ENCODE results near the gene BTF3.

Gene BTF3

DNA sequence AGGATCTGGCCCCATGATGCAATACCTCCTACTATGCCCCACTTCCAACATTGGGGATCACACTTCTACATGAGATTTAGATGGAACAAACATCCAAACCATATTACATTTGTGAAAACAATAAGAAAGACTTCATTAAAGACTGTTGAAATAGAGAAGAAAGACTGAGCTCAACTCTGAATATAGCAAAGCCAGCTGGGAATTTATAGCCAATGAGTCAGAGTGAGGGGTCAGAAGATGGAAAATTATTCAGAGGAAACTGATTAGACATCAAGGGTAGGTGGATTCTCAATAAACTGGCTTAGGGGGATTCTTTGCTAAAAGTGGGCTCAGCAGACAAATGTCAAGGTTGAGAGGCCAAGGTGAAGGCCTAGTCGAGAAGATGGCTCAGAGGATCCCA lies 25.6 kb downstream of the BTF3 start:
- DNase-seq (ENCODE audit: low read depth in 2 of 2), result no peak

DNA sequence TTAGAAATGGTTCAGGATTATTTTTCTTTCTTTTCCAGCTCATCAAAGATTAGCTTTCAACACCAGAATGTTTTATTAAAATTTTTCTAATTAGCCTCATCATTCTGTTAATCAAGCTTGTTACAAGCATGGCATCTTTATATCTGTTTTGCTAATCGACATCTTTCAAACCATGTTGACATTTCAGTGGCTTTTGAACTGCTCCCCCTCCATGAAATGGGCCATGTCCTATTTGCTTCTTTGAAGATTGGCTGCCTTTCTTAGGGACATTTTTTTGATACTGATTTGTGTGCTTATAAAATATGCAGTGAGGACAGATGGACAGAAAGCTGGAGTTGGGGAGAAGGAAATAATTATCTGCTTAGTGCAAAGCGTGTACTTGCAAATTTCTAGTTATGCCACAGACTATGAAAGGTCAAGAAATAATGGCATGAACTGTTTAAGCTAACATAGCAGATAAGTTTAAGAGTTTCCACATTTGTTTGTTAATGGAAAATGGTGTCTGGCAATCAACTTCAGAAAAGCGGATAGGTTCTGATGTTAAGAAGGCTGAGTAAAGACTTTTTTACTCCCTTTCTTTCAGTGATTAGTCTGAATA lies 27.5 kb downstream of the BTF3 start:
- no peak for DNase-seq (ENCODE audit: low read depth in 2 of 2)

DNA sequence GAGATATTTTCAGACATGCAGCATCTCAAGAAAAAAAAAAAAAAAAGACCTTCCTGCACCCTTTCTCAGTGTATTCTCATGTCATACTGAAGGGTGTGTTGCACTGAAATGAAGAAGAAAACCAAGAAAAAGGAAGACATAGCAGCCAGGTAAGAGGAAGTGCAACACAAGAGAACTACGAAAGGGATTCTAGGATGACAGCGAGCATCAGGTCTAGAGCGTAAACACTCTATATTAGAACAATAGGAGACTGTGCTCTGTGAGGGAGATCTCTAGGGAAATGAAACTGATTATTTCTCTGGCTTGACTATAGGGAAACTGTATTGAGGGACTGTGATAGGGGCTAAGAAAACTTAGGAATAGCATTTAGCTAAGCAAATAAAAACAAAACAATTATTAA lies 30.0 kb downstream of the BTF3 start:
- DNase-seq (ENCODE audit: low read depth in 2 of 2), result no peak

DNA sequence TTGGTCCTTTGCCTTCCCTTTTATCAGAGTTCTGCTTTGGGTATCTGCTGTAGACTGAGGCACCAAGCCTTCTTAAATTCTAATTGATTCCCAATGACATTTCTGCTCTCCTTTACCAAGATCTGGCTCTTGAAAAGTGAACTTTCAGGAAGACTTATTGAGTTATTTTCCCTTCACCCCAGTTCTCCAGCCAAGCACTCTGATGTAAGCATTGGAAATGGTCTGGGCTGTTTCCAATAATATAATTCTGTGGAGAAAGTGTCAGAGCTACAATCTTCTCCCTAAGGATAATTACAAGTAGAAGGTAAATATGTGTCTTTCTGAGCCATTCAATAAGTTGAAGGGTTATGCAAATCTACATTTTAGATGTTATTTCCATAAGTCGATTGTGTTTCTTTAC lies 30.8 kb downstream of the BTF3 start:
- no peak for DNase-seq (ENCODE audit: low read depth in 2 of 2)

DNA sequence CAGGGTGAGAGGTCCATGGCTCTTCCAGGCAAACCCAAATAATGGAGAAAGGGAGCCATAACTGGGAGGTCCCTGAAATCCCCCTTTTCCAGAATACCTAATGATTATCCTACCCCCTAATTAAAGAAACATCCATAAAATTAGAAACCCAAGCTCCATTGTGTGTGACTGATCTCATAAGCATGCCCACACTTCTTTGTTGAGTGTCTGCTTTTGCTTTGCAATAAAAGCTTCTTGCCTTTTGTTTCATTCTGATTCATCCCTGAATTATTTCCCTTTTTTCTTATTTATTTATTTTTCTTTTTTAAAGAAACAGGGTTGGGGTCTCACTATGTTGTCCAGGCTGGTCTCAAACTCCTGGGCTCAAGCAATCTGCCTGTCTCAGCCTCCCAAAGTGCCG lies 33.1 kb downstream of the BTF3 start:
- DNase-seq (ENCODE audit: low read depth in 2 of 2), result no peak

DNA sequence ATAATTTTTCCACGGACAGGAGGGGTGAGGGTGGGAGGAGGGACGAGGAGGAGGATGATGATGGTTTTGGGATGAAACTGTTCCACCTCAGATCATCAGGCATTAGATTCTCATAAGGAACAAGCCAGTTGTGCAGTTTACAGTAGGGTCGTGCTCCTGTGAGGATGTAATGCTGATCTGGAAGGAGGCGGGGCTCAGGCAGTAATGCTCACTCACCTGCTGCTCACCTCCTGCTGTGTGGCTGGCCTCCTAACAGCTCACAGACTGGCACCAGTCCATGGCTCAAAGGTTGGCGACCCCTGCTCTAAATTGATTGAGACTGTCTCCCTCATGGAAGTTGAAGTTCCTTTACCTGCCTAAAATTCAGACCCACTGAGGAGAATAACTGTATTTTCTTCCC lies 34.0 kb downstream of the BTF3 start:
- DNase-seq (ENCODE audit: low read depth in 2 of 2), result no peak

DNA sequence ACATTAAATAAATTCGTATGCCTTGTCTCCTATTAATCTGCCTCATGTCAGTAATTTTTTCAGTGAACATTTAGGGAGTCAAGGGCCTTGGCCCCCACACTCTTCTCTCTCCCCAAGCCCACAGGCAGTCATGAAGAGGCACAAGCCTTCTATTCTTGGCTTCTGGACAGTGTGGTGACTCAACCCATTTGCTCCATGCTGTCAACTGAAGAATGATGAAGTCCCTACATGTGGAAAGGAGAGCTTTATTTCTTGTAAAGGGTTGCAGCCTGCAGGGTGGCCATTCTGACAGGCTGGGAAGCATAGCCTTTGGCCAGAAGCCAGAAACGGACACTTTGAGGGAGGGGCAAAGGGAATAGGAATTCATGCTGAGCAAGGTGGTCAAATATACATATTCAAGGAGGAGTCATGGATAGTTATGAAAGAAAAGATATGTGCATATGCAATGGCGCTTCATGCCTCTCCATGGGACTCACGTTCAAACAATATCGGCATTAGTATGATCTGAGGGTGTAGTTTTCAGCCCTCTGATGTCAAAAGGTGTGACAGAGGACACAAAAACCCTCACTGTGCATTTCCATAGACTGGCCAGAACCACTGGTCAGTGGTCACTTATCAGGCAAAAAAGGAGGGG lies 35.9 kb downstream of the BTF3 start:
- no peak for DNase-seq (ENCODE audit: low read depth in 2 of 2)

DNA sequence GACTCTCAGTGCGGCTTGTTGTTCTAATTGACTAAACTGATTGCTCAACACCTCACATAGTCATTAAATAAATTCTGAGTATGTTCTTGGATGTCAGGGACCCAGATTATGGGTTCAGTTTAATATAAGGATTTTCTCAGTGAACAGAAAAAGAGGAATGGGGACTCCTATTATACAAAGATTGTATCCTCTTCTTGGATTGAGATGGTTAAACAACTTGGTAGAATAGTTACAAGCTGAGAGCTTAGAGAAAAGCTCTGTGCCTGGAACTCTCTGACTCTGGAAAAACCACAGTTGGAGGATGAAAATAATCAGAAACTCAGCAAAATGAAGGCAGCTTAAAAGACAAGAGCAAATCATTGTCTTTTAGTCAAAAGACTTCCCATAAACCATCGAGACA lies 36.7 kb downstream of the BTF3 start:
- no peak for DNase-seq (ENCODE audit: low read depth in 2 of 2)

DNA sequence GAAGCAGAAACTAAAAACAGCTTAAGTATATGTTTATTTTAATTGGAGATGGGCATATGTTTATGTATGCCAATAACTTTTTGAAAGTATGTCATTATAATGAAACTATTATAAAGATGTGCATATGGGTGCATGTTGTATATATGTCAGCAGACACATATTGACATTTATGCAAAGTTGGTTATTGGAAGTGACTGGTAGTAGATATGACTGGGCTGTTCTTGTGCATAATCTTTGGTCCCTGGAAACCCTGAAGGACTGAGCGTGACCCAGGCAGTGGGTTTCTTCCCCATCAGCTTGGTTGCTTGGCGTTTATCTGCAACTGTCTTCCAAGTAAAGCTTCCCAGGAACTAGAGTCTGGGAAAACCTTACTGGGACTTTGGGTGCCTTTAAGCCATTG lies 41.5 kb downstream of the BTF3 start:
- DNase-seq (ENCODE audit: low read depth in 2 of 2), result no peak

DNA sequence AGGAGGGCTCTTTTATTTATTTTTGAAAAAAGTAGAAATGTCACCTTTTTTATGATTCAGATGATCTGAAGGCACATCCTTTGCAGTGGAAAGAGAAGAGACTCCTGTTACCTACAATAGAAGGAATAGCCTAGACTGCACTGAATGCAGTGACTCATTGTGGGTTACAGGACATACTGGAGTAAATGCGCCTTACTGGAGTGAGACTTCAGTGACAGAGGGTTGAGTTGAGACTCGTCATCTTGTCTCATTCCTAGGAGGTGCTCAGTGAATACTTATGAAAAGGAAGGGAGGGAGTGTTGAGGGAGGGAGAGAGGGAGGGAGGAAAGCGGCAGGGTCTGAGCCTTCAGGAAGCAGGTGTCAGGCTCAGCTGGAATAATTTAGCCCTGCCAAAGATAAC lies 42.0 kb downstream of the BTF3 start:
- no peak for DNase-seq (ENCODE audit: low read depth in 2 of 2)

DNA sequence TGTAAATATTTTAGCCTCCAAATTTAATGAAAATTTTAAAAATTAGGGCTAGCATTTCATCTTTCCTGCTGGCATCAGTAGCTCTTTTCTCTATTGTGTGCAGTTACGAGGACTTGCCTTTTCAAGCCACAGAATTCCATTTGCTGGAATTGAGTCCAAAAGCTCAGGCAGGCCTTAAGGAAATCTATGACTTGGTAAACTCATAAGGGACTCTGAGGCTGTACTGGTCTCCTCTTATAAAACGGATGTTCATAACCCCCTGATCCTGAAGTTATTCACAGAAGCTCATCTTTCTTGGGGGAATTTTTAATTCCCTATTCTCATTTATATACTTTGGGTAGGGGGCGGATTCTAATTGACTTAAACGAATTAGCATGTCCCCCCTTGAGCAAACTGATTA lies 43.8 kb downstream of the BTF3 start:
- no peak for DNase-seq (ENCODE audit: low read depth in 2 of 2)

DNA sequence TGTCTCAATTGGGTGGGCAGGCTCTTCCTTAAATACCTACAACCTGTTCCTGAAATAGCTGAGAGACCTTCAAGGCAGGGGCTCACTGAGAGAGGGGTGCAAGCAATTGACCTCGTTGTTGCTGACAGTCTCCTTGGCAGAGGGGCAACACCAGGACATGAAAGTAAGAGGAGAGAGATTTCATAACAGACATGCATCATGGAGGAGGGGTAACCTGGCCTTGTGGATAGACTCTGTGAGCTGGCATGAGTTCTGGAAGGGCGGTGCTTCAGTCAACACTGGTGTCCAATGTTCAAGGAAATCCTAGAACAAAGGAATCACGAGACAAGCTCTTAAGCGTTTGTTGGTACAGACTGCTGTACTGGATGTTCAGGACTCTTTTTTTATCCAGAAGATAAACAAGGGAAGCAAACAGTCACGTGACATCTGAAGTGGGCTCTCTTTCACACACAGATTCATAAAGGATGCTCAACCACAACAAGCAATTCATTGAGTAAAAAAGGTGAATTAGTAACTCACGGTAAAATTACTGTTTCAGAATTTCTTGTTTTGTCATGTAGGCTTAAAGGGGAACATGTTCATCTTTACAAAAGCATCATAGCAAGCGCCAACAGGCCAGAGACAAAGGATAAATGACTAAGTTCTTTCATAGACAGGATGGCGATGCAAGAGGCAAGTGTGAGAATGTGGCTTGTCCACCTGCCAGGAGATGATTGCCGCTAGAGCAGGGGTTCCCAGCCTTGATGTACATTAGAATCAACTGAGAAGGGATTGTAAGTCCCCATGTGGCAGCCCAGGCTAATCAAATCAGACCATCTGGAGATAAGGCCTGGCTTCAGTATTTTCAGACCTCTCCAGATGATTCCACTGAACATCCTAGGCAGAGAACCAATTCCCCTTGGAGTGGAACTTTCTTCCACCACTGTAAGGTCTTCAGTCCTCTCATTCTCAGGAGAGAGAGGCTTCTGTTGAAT lies 46.5 kb downstream of the BTF3 start:
- DNase-seq (ENCODE audit: low read depth in 2 of 2), result no peak

DNA sequence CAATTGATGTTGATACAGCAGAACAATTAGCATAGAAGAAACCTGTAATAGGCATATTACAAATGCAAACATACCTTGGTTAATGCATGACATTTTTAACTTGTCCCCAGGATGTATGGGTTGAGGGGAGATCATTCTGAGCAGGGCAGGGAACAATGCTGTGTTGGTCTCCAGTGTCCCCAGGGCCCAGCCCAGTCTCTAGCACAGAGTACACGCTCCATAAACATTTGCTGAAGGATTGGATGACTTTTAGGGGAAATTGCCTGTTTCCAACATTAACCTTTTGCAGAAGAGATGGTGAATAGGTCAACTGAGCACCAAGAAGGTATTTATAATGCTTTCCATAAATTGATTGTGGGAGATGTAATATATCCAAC lies 47.1 kb downstream of the BTF3 start:
- no peak for DNase-seq (ENCODE audit: low read depth in 2 of 2)

DNA sequence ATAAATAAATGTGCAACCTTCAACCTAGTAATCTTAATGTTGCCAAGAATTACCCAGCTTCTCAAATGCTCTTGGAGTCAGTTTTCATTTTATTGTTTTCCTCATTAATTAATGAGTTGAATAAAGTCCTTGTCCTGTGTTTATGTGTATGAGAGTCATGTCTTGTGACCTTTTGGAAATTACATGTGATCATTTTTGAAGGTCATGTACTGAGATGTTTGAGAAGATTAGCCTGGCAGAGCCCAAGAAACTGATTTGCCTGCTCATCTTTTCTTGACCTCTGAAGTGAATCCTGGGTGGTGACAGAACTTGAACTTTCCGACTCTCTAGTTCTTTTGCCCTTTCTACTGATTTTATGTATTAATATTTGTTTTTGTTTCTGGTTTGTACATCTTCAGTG lies 51.8 kb downstream of the BTF3 start:
- no peak for DNase-seq (ENCODE audit: low read depth in 2 of 2)

DNA sequence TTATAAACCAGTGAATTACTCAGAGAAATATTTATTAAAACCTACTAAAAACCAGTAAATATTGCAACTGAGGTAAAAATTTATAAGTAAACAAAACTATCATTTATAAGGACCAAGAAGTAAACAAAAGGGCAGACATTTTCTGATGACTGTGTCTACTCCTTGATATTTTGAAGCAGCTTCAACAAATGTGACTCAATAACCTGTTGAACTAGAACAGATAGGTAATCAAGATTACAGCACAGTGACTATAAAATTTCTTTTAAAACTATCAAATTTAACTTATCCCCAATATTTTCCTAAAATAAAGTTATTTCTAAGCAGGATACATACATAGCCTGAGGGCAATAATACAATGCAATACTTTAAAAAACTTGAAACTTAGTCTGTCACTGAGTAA lies 54.4 kb downstream of the BTF3 start:
- DNase-seq (ENCODE audit: low read depth in 2 of 2), result no peak

Data from activated CD8-positive, alpha-beta memory T cell treated with anti-CD3 and anti-CD28 coated beads for 4 hours (primary cell).